ENCODE results near the gene WDR62. TPM values are rescaled to one million over a fixed set of nuclear protein-coding genes. Genes with fewer than 3 reads are reported as not detected.
A peak's percentile ranks its signal among the peaks of the same experiment; 100 is the strongest.
"Not testable (repeated sequence)": the region's sequence is repeated elsewhere in the genome, so short reads cannot be mapped to it uniquely, and the experiment has no call there.

The WDR62 gene
- total RNA-seq, 4 donors from 2014 or later, result 0.42 to 2.1 (median 1.4) TPM

- Histone ChIP-seq H3K4me3 (no peak overlapping the region), H3K9me3 (no peaks in the 10 kb centered on the region), H3K27me3 (no peaks in the 10 kb centered on the region), H3K4me1 (peaks cover 0 to 30% (median 4%) of the 10 kb centered on the region in 4 donors), H3K27ac (no peak overlapping the region), H3K36me3 (peaks cover 4 to 94% (median 4%) of the 10 kb centered on the region in 3 donors)
- WGBS, 2 donors, result 83 to 90% methylated on average over 48 to 49 of the region's 49 CpGs
- DNase-seq (ENCODE audit: low spot score in 2 of 2), result no peak
- TF ChIP-seq EP300 (IDR thresholded peaks at IDR 0.05) (no peak), CTCF (IDR thresholded peaks at IDR 0.05) (no peak), POLR2A (IDR thresholded peaks at IDR 0.05) (no peak)
Measured at GRCh38 chr19:36121486-36122124, 66.9 kb downstream of the WDR62 start.

DNA sequence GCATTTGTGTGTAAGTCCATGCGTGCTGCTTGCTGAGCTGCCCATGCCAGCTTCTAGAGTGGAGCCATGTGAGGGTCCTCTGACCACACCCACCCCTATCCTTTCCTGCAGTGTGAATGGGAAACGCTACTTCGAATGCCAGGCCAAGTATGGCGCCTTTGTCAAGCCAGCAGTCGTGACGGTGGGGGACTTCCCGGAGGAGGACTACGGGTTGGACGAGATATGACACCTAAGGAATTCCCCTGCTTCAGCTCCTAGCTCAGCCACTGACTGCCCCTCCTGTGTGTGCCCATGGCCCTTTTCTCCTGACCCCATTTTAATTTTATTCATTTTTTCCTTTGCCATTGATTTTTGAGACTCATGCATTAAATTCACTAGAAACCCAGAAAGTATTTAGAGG, 70.9 kb downstream of the WDR62 start:
- DNase-seq (ENCODE audit: low spot score in 2 of 2), result no peak
- H3K36me3 ChIP-seq, result peaks cover 4 to 57% (median 4%) of the 10 kb centered on the region in 3 donors

GRCh38 chr19:36128392-36128736, 73.7 kb downstream of the WDR62 start:
- TF ChIP-seq CTCF (IDR thresholded peaks at IDR 0.05), result no peak
- no peak for TF ChIP-seq EP300 (IDR thresholded peaks at IDR 0.05)
- TF ChIP-seq POLR2A (IDR thresholded peaks at IDR 0.05), result no peak
- Histone ChIP-seq H3K27me3 (no peaks in the 10 kb centered on the region), H3K27ac (peak overlapping the region; percentile 60 to 92 (median 90)), H3K4me3 (peak overlapping the region; percentile 27 to 59 (median 52)), H3K36me3 (peaks cover 4 to 29% (median 4%) of the 10 kb centered on the region in 3 donors), H3K4me1 (peaks cover 0 to 18% (median 7%) of the 10 kb centered on the region in 4 donors), H3K9me3 (no peaks in the 10 kb centered on the region)
- 8 to 12% methylated on average over 10 of the region's 10 CpGs for WGBS, 2 donors
- DNase-seq (ENCODE audit: low spot score in 2 of 2), result no peak

More for the DNA sequence above, 70.9 kb downstream of the WDR62 start:
- Histone ChIP-seq H3K27me3 (no peaks in the 10 kb centered on the region), H3K4me1 (peaks cover 0 to 18% (median 7%) of the 10 kb centered on the region in 4 donors), H3K9me3 (no peaks in the 10 kb centered on the region), H3K27ac (no peak overlapping the region), H3K4me3 (no peak overlapping the region)
- no peak for TF ChIP-seq CTCF (IDR thresholded peaks at IDR 0.05)
- no peak for TF ChIP-seq EP300 (IDR thresholded peaks at IDR 0.05)
- TF ChIP-seq POLR2A (IDR thresholded peaks at IDR 0.05), result no peak
- 83 to 84% methylated on average over 9 of the region's 9 CpGs for WGBS, 2 donors

GRCh38 chr19:36131221-36131620, 76.5 kb downstream of the WDR62 start:
- H3K27ac ChIP-seq; DNase-seq (ENCODE audit: low spot score in 2 of 2): not testable (repeated sequence)

GRCh38 chr19:36134867-36135266, 80.2 kb downstream of the WDR62 start:
- not testable (repeated sequence) for H3K36me3 ChIP-seq; DNase-seq (ENCODE audit: low spot score in 2 of 2); H3K27me3 ChIP-seq; H3K9me3 ChIP-seq; H3K27ac ChIP-seq; H3K4me3 ChIP-seq
- H3K4me1 ChIP-seq, result peaks cover 0 to 24% (median 4%) of the 10 kb centered on the region in 4 donors
- 88 to 94% methylated on average over 3 to 4 of the region's 4 CpGs for WGBS, 2 donors

More at GRCh38 chr19:36131221-36131620, 76.5 kb downstream of the WDR62 start:
- H3K27me3 ChIP-seq, H3K36me3 ChIP-seq, H3K9me3 ChIP-seq, H3K4me3 ChIP-seq: not testable (repeated sequence)
- WGBS, 2 donors, result 67 to 69% methylated on average over 6 of the region's 6 CpGs
- peaks cover 0 to 20% (median 7%) of the 10 kb centered on the region in 4 donors for H3K4me1 ChIP-seq

GRCh38 chr19:36136964-36137686, 82.4 kb downstream of the WDR62 start:
- no peak for TF ChIP-seq CTCF (IDR thresholded peaks at IDR 0.05)
- TF ChIP-seq EP300 (IDR thresholded peaks at IDR 0.05), result peak in 1 of 2 donors; percentile 45
- TF ChIP-seq POLR2A (IDR thresholded peaks at IDR 0.05), result no peak
- H3K27ac ChIP-seq, result peak overlapping the region in 3 of 4 donors; percentile 50 to 77 (median 74)
- H3K27me3 ChIP-seq, result no peaks in the 10 kb centered on the region
- peaks cover 0 to 6% (median 1%) of the 10 kb centered on the region in 3 donors for H3K36me3 ChIP-seq
- WGBS, 2 donors, result 49 to 53% methylated on average over 12 of the region's 12 CpGs
- H3K9me3 ChIP-seq, result no peaks in the 10 kb centered on the region
- DNase-seq (ENCODE audit: low spot score in 2 of 2), result no peak
- H3K4me1 ChIP-seq, result peaks cover 5 to 34% (median 10%) of the 10 kb centered on the region in 4 donors
- H3K4me3 ChIP-seq, result no peak overlapping the region

All from tibial nerve (tissue), 4 donors.